ENCODE results near the gene BRD2. TPM values are rescaled to one million over a fixed set of nuclear protein-coding genes. Genes with fewer than 3 reads are reported as not detected.

Gene BRD2
- total RNA-seq, 1 experiment from 2014 or later: 252 TPM

DNA sequence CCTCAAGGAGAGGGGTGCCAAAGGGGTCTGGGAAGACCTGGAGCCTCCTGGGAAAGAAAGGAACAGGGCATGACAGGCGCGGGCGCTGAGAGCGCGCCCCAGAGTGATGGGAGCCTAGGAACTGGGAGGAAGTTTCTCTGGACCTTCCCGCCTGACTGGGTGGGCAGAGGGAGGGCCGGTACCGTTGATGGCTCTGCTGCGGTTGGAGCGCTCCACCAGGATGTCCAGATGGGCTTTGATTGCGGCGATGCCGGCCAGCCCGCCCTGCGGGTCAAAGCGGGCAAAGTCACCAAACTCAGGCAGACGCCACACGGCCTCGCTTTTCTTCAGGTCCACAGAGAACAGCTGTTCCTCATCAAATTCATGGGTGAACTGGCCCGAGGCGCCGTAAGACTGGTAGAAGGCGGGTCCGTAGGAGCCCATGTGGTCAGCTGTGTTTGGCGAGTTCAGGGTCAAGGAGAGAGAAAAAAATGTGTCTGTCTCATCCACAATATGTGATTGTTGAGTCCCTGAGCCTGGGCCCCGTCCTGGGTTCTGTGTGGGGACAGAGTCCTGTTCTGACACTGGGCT, 39.5 kb downstream of the BRD2 start:
- Histone ChIP-seq H2AFZ (ENCODE audit: low read length) (no peak overlapping the region), H2BK12ac (ENCODE audit: insufficient read length, low read depth, low read length) (no peak overlapping the region), H3K18ac (ENCODE audit: insufficient read length, low read depth, low read length) (no peak overlapping the region), H3K4me2 (ENCODE audit: insufficient read depth, insufficient read length, low read length) (no peak overlapping the region), H2BK20ac (ENCODE audit: low read depth, low read length, poor library complexity, severe bottlenecking) (no peak overlapping the region), H3K79me1 (ENCODE audit: insufficient read depth, low read depth, low read length, poor library complexity, severe bottlenecking) (no peaks in the 10 kb centered on the region), H4K5ac (ENCODE audit: insufficient read length, low read depth, low read length) (no peak overlapping the region), H4K20me1 (ENCODE audit: control insufficient read depth, insufficient read depth, insufficient read length) (no peaks in the 10 kb centered on the region), H3K27ac (ENCODE audit: insufficient read length, low read depth, low read length) (no peak overlapping the region), H2BK5ac (ENCODE audit: insufficient read length, low read length) (no peak overlapping the region), H3K79me2 (ENCODE audit: insufficient read depth, low read length) (no peaks in the 10 kb centered on the region), H3K23me2 (ENCODE audit: insufficient read length, low read depth, low read length, poor library complexity, severe bottlenecking) (no peaks in the 10 kb centered on the region), H3K14ac (ENCODE audit: insufficient read depth, low read length) (no peak overlapping the region), H3K56ac (ENCODE audit: insufficient read length, low read depth, low read length) (no peak overlapping the region), H2BK15ac (ENCODE audit: low read depth, low read length) (no peak overlapping the region), H2AK5ac (ENCODE audit: insufficient read length, low read length) (no peak overlapping the region), H3K4ac (ENCODE audit: low read depth, low read length) (no peak overlapping the region), H3K4me1 (ENCODE audit: insufficient read depth, low read length) (peaks cover 2% of the 10 kb centered on the region), H3K23ac (ENCODE audit: insufficient read length, low read depth, low read length) (no peak overlapping the region), H4K91ac (ENCODE audit: insufficient read length, low read depth, low read length) (no peak overlapping the region), H2BK120ac (ENCODE audit: low read depth, low read length, poor library complexity, severe bottlenecking) (no peak overlapping the region), H3K27me3 (ENCODE audit: insufficient read depth, low read length) (no peaks in the 10 kb centered on the region), H3K9me3 (ENCODE audit: control insufficient read depth, low read depth, low read length) (no peaks in the 10 kb centered on the region), H3T11ph (ENCODE audit: low read length) (no peak overlapping the region), H4K8ac (replicated peaks; ENCODE audit: insufficient read length, low read depth, low read length) (no peak overlapping the region), H3K9ac (ENCODE audit: extremely low read depth, insufficient read length, low read length) (no peak overlapping the region)
- DNase-seq: no peak
- peak overlapping the region; percentile 62 to 80; a peak in 4 of 5 replicates for H3K4me3 Mint-ChIP-seq
- no peak overlapping the region for H3K27ac Mint-ChIP-seq
- peaks cover 2% of the 10 kb centered on the region; the same call in 1 of the 2 replicates for H3K27me3 Mint-ChIP-seq (ENCODE audit: low read depth)
- no CpG with 5 or more reads among the region's 26 CpGs for WGBS (ENCODE audit: extremely low coverage, insufficient read length, low lambda C conversion rate)
- TF ChIP-seq, protein P1, sequence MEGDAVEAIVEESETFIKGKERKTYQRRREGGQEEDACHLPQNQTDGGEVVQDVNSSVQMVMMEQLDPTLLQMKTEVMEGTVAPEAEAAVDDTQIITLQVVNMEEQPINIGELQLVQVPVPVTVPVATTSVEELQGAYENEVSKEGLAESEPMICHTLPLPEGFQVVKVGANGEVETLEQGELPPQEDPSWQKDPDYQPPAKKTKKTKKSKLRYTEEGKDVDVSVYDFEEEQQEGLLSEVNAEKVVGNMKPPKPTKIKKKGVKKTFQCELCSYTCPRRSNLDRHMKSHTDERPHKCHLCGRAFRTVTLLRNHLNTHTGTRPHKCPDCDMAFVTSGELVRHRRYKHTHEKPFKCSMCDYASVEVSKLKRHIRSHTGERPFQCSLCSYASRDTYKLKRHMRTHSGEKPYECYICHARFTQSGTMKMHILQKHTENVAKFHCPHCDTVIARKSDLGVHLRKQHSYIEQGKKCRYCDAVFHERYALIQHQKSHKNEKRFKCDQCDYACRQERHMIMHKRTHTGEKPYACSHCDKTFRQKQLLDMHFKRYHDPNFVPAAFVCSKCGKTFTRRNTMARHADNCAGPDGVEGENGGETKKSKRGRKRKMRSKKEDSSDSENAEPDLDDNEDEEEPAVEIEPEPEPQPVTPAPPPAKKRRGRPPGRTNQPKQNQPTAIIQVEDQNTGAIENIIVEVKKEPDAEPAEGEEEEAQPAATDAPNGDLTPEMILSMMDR (conservative IDR thresholded peaks at IDR 0.05): no peak
- no peaks in the 10 kb centered on the region; a peak in 1 of 5 replicates for H3K9me3 Mint-ChIP-seq
- peaks cover 9 to 18% (median 15%) of the 10 kb centered on the region in 3 experiments; a peak in 6 of 7 replicates for H3K36me3 Mint-ChIP-seq (ENCODE audit: insufficient read depth in 1 of 3, low read depth in 3 of 3)
- peaks cover 25 to 27% of the 10 kb centered on the region in 2 experiments for H3K4me1 Mint-ChIP-seq
